Mesodermal cell (in vitro differentiated cells): ENCODE measurements around the gene VRK2.
"Not testable (repeated sequence)": the region's sequence is repeated elsewhere in the genome, so short reads cannot be mapped to it uniquely, and the experiment has no call there.

ENCODE experiments used
- H3K27ac ChIP-seq: 2 replicates; pipeline ENCODE4 v1.7.0; 2013; ENCODE audit warnings: mild to moderate bottlenecking, low read depth, low read length, moderate library complexity; ENCODE audit not compliant: severe bottlenecking
- H3K36me3 ChIP-seq: 2 replicates; pipeline ENCODE4 v1.7.1; 2013; ENCODE audit warnings: mild to moderate bottlenecking, low read length, moderate library complexity; ENCODE audit not compliant: control insufficient read depth, insufficient read depth
- H3K4me1 ChIP-seq: one replicate; pipeline ENCODE4 v1.7.1; 2013; ENCODE audit warnings: mild to moderate bottlenecking, low read length; ENCODE audit not compliant: insufficient read depth, control insufficient read depth, poor library complexity, severe bottlenecking
- H3K4me3 ChIP-seq: 2 replicates; pipeline ENCODE4 v1.7.0; 2013; ENCODE audit warnings: low read length, control low read depth, mild to moderate bottlenecking; ENCODE audit not compliant: insufficient read depth, poor library complexity, severe bottlenecking; ENCODE audit errors: extremely low read depth
- H3K9me3 ChIP-seq: 2 replicates; pipeline ENCODE4 v1.7.1; 2013; ENCODE audit warnings: mild to moderate bottlenecking, low read length, moderate library complexity; ENCODE audit not compliant: control insufficient read depth
- WGBS, 2 experiments: methylation state at CpG; one replicate each; pipeline ENCODE4 v1.1.5; 2013; ENCODE audit warnings: missing lambda C conversion rate in 2 of 2; ENCODE audit not compliant: insufficient coverage in 2 of 2; 5-methylcytosine and 5-hydroxymethylcytosine counted together

The VRK2 gene

GRCh38 chr2:58187022-58187421, 140.4 kb downstream of the VRK2 start:
- 94 to 100% methylated on average over 2 to 5 of the region's 6 CpGs for WGBS, 2 experiments
- H3K27ac ChIP-seq, H3K4me3 ChIP-seq, H3K4me1 ChIP-seq, H3K36me3 ChIP-seq, H3K9me3 ChIP-seq: not testable (repeated sequence)

- H3K4me1 ChIP-seq: no peaks in the 10 kb centered on the region
- no peak overlapping the region for H3K4me3 ChIP-seq
- no peak overlapping the region for H3K27ac ChIP-seq
- 80 to 88% methylated on average over 1 of the region's 2 CpGs for WGBS, 2 experiments
- no peaks in the 10 kb centered on the region for H3K36me3 ChIP-seq
- H3K9me3 ChIP-seq: no peaks in the 10 kb centered on the region
Measured at GRCh38 chr2:58194458-58194857, 147.9 kb downstream of the VRK2 start.

GRCh38 chr2:58195662-58196061, 149.1 kb downstream of the VRK2 start:
- Histone ChIP-seq H3K4me3 (no peak overlapping the region), H3K9me3 (no peaks in the 10 kb centered on the region), H3K27ac (no peak overlapping the region), H3K4me1 (no peaks in the 10 kb centered on the region), H3K36me3 (no peaks in the 10 kb centered on the region)
- WGBS, 2 experiments: no CpG with 5 or more reads among the region's 1 CpG

GRCh38 chr2:58197894-58198293, 151.3 kb downstream of the VRK2 start:
- Histone ChIP-seq H3K4me3 (no peak overlapping the region), H3K27ac (no peak overlapping the region), H3K9me3 (no peaks in the 10 kb centered on the region), H3K36me3 (no peaks in the 10 kb centered on the region), H3K4me1 (no peaks in the 10 kb centered on the region)
- 57 to 90% methylated on average over 1 of the region's 2 CpGs for WGBS, 2 experiments

- 100% methylated on average over 1 of the region's 1 CpG; no CpG with 5 or more reads in 1 of the 2 experiments for WGBS, 2 experiments
- H3K36me3 ChIP-seq: no peaks in the 10 kb centered on the region
Measured at GRCh38 chr2:58202404-58202803, 155.8 kb downstream of the VRK2 start.

GRCh38 chr2:58203018-58203417, 156.4 kb downstream of the VRK2 start:
- Histone ChIP-seq H3K36me3 (no peaks in the 10 kb centered on the region), H3K4me3 (no peak overlapping the region), H3K9me3 (no peaks in the 10 kb centered on the region)

More at GRCh38 chr2:58202404-58202803, 155.8 kb downstream of the VRK2 start:
- no peaks in the 10 kb centered on the region for H3K9me3 ChIP-seq
- no peaks in the 10 kb centered on the region for H3K4me1 ChIP-seq
- H3K4me3 ChIP-seq: no peak overlapping the region
- H3K27ac ChIP-seq: no peak overlapping the region

GRCh38 chr2:58204195-58204959, 157.8 kb downstream of the VRK2 start:
- H3K4me1 ChIP-seq: no peaks in the 10 kb centered on the region
- 92 to 100% methylated on average over 2 of the region's 6 CpGs for WGBS, 2 experiments

More at GRCh38 chr2:58203018-58203417, 156.4 kb downstream of the VRK2 start:
- Histone ChIP-seq H3K4me1 (no peaks in the 10 kb centered on the region), H3K27ac (no peak overlapping the region)

GRCh38 chr2:58206785-58207184, 160.2 kb downstream of the VRK2 start:
- no CpG with 5 or more reads among the region's 1 CpG for WGBS, 2 experiments
- peaks cover 14% of the 10 kb centered on the region for H3K36me3 ChIP-seq

More at GRCh38 chr2:58204195-58204959, 157.8 kb downstream of the VRK2 start:
- Histone ChIP-seq H3K9me3 (no peaks in the 10 kb centered on the region), H3K27ac (no peak overlapping the region), H3K36me3 (no peaks in the 10 kb centered on the region), H3K4me3 (no peak overlapping the region)

GRCh38 chr2:58207189-58207588, 160.6 kb downstream of the VRK2 start:
- WGBS, 2 experiments: 37 to 100% methylated on average over 1 to 2 of the region's 3 CpGs
- Histone ChIP-seq H3K4me1 (no peaks in the 10 kb centered on the region), H3K36me3 (peaks cover 16% of the 10 kb centered on the region), H3K9me3 (peaks cover 7% of the 10 kb centered on the region), H3K4me3 (no peak overlapping the region), H3K27ac (no peak overlapping the region)

More at GRCh38 chr2:58206785-58207184, 160.2 kb downstream of the VRK2 start:
- Histone ChIP-seq H3K4me1 (no peaks in the 10 kb centered on the region), H3K9me3 (peaks cover 6% of the 10 kb centered on the region), H3K4me3 (no peak overlapping the region), H3K27ac (no peak overlapping the region)
